Upper lobe of left lung (tissue), 6 donors: ENCODE results near the gene CSTF1. TPM values are rescaled to one million over a fixed set of nuclear protein-coding genes. Genes with fewer than 3 reads are reported as not detected.
A peak's percentile ranks its signal among the peaks of the same experiment; 100 is the strongest.
"Not testable (repeated sequence)": the region's sequence is repeated elsewhere in the genome, so short reads cannot be mapped to it uniquely, and the experiment has no call there.

ENCODE experiments used
- ATAC-seq, 2 donors: fragments of 200-7000 bp; cut with Tn5 transposase; one replicate each; pipeline ENCODE4 v1.9.1; 2022; ENCODE audit warnings: mild to moderate bottlenecking in 2 of 2, moderate library complexity in 2 of 2; ENCODE audit not compliant: low FRiP score in 2 of 2
- DNase-seq, 2 donors: peaks; one replicate each; pipeline ENCODE4 v3.0.0-alpha.2; 2019 to 2020
- H3K27ac ChIP-seq, 4 donors: fragments of 200-600 bp; sonication (generic); one replicate each; pipeline ENCODE4 v1.5.1; 2016 to 2019
- H3K27me3 ChIP-seq, 4 donors: fragments of 200-600 bp; sonication (generic); one replicate each; pipeline ENCODE4 v1.5.1; 2017 to 2019
- H3K36me3 ChIP-seq, 4 donors: fragments of 200-600 bp; sonication (generic); one replicate each; pipeline ENCODE4 v1.5.1; 2016 to 2019
- H3K4me1 ChIP-seq, 4 donors: fragments of 200-600 bp; sonication (generic); one replicate each; pipeline ENCODE4 v1.5.1; 2018 to 2019
- H3K4me3 ChIP-seq, 4 donors: fragments of 200-600 bp; sonication (generic); one replicate each; pipeline ENCODE4 v1.5.1; 2017 to 2019; ENCODE audit warnings: mild to moderate bottlenecking in 2 of 4, moderate library complexity in 1 of 4
- H3K9me3 ChIP-seq, 4 donors: fragments of 200-600 bp; sonication (generic); one replicate each; pipeline ENCODE4 v1.5.1; 2018 to 2019
- CTCF ChIP-seq, 6 experiments: fragments of 450-650 bp in 4 of 6; fragments of 200-600 bp in 2 of 6; sonication (generic) in 2 of 6; IDR thresholded peaks; one replicate each; pipeline ENCODE4 v1.5.1; 2016 to 2019; ENCODE audit warnings: antibody characterized with exemption in 6 of 6
- EP300 ChIP-seq, 4 donors: sonication (generic); formaldehyde crosslinking; IDR thresholded peaks; one replicate each; pipeline ENCODE4 v1.5.1; 2017; ENCODE audit warnings: antibody characterized with exemption in 4 of 4, control low read depth in 2 of 4
- POLR2A ChIP-seq, 4 donors: fragments of 450-650 bp; IDR thresholded peaks; one replicate each; pipeline ENCODE4 v1.5.1; 2016 to 2017; ENCODE audit warnings: antibody characterized with exemption in 4 of 4, mild to moderate bottlenecking in 2 of 4
- POLR2AphosphoS5 ChIP-seq, 2 donors: sonication (generic); formaldehyde crosslinking; IDR thresholded peaks; one replicate each; pipeline ENCODE4 v1.5.1; 2017; ENCODE audit warnings: antibody characterized with exemption in 2 of 2
- WGBS, 2 donors: methylation state at CpG; one replicate each; pipeline ENCODE4 v1.1.5; 2017 to 2018; 5-methylcytosine and 5-hydroxymethylcytosine counted together
- total RNA-seq, 6 donors: library from RNA; depleted of rRNA in 4 of 6; stranded (reverse); fragments of >200 nt in 4 of 6; gene quantifications; one replicate each; pipeline versions ENCODE4 v1.1.0 to v1.2.1, GENCODE V29; 2016 to 2021
- donor health status: DM: no; HTN: no; CAD: no; lungs with moderate emphysema.
- donor health status: DM: no; HTN: yes; CAD: no; lungs with severe emphysema.

Gene CSTF1
- total RNA-seq, 6 donors from 2014 or later: 3.3 to 30.5 (median 22.5) TPM

GRCh38 chr20:56406910-56407309, 14.5 kb downstream of the CSTF1 start:
- ATAC-seq (no peak), DNase-seq (no peak)
- Histone ChIP-seq H3K9me3 (no peaks in the 10 kb centered on the region), H3K27me3 (no peaks in the 10 kb centered on the region), H3K4me1 (peaks cover 10 to 23% (median 14%) of the 10 kb centered on the region in 4 donors), H3K36me3 (peaks cover 27 to 62% (median 34%) of the 10 kb centered on the region in 4 donors), H3K27ac (no peak overlapping the region), H3K4me3 (no peak overlapping the region)
- WGBS, 2 donors: 84 to 95% methylated on average over 3 of the region's 3 CpGs
- TF ChIP-seq CTCF (IDR thresholded peaks at IDR 0.05) (no peak), POLR2A (IDR thresholded peaks at IDR 0.05) (no peak), POLR2AphosphoS5 (IDR thresholded peaks at IDR 0.05) (no peak), EP300 (IDR thresholded peaks at IDR 0.05) (no peak)

DNA sequence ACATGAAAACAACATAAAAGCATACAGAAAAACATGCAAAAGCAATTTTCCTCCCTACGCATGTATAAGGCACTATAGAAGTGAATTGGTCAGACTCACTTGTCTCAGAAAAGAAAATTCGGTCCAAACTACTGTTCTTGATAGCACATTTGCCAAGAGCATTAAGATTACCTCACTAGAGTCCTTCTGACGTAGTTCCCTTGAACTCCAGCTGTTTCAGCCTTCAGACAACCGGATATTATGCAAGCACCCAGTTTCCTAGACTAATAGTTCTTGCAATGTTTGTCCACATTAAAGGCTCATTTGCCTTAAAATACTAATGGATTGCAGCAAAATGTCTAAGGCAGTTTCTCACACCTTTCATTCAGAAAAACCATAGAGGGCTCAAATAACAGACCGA, 17.1 kb downstream of the CSTF1 start:
- Histone ChIP-seq H3K9me3 (no peaks in the 10 kb centered on the region), H3K4me3 (no peak overlapping the region), H3K27ac (peak overlapping the region; percentile 54 to 89 (median 66)), H3K4me1 (peaks cover 10 to 23% (median 14%) of the 10 kb centered on the region in 4 donors), H3K36me3 (peaks cover 13 to 35% (median 20%) of the 10 kb centered on the region in 4 donors), H3K27me3 (no peaks in the 10 kb centered on the region)
- no peak for DNase-seq
- TF ChIP-seq POLR2A (IDR thresholded peaks at IDR 0.05): no peak
- peak in 1 of 2 donors; percentile 85 for TF ChIP-seq POLR2AphosphoS5 (IDR thresholded peaks at IDR 0.05)
- no peak for TF ChIP-seq CTCF (IDR thresholded peaks at IDR 0.05)
- TF ChIP-seq EP300 (IDR thresholded peaks at IDR 0.05): peak in 1 of 4 donors; percentile 61
- 66 to 72% methylated on average over 5 of the region's 5 CpGs for WGBS, 2 donors
- peak in 1 of 2 donors; percentile 63 for ATAC-seq

- no peaks in the 10 kb centered on the region for H3K27me3 ChIP-seq
- peaks cover 10 to 23% (median 14%) of the 10 kb centered on the region in 4 donors for H3K4me1 ChIP-seq
- DNase-seq (no peak), ATAC-seq (no peak)
- H3K9me3 ChIP-seq: no peaks in the 10 kb centered on the region
- WGBS, 2 donors: 86 to 93% methylated on average over 1 of the region's 1 CpG
- H3K27ac ChIP-seq: peak overlapping the region; percentile 54 to 89 (median 66)
- no peak overlapping the region for H3K4me3 ChIP-seq
- TF ChIP-seq CTCF (IDR thresholded peaks at IDR 0.05) (no peak), POLR2AphosphoS5 (IDR thresholded peaks at IDR 0.05) (no peak), EP300 (IDR thresholded peaks at IDR 0.05) (no peak)
- peaks cover 13 to 31% (median 18%) of the 10 kb centered on the region in 4 donors for H3K36me3 ChIP-seq
These were observed 17.5 kb downstream of the CSTF1 start for GRCh38 chr20:56409956-56410355.

DNA sequence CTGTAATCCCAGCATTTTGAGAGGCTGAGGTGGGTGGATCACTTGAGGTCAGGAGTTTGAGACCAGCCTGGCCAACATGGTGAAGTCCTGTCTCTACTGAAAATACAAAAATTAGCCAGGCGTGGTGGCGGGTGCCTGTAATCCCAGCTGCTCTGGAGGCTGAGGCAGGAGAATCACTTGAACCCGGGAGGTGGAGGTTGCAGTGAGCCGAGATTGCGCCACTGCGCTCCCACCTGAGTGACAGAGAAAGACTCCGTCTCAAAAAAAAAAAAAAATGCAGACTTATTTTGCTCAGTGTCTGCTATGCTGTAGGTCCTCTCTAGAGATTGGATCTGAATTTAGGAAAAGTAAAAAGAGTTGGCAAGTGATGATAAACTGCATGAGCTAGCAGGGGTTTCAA, 18.8 kb downstream of the CSTF1 start:
- DNase-seq, H3K27me3 ChIP-seq, H3K9me3 ChIP-seq, ATAC-seq: not testable (repeated sequence)
- peak overlapping the region in 2 of 4 donors; percentile 37 to 42 for H3K4me3 ChIP-seq
- H3K27ac ChIP-seq: peak overlapping the region; percentile 77 to 89 (median 86)
- peaks cover 10 to 23% (median 14%) of the 10 kb centered on the region in 4 donors for H3K4me1 ChIP-seq
- peaks cover 10 to 20% (median 15%) of the 10 kb centered on the region in 4 donors for H3K36me3 ChIP-seq
- WGBS, 2 donors: 87 to 92% methylated on average over 7 of the region's 7 CpGs

GRCh38 chr20:56411759-56412472, 19.5 kb downstream of the CSTF1 start, which contains the start of gene CASS4:
CASS4 (plus strand) TSS chr20:56412260; CDS start chr20:56412459, 199 bp downstream.
- WGBS, 2 donors: 42 to 51% methylated on average over 10 of the region's 10 CpGs
- Histone ChIP-seq H3K36me3 (peaks cover 9 to 14% (median 11%) of the 10 kb centered on the region in 4 donors), H3K9me3 (no peaks in the 10 kb centered on the region), H3K27ac (peak within 1 kb of the TSS; percentile 77 to 89 (median 86)), H3K4me1 (peaks cover 10 to 23% (median 14%) of the 10 kb centered on the region in 4 donors), H3K4me3 (peak within 1 kb of the TSS; percentile 6 to 42 (median 36)), H3K27me3 (no peaks in the 10 kb centered on the region)
- TF ChIP-seq EP300 (IDR thresholded peaks at IDR 0.05) (no peak), POLR2AphosphoS5 (IDR thresholded peaks at IDR 0.05) (peak in 1 of 2 donors; percentile 44), CTCF (IDR thresholded peaks at IDR 0.05) (peak in 1 of 6 experiments; percentile 22), POLR2A (IDR thresholded peaks at IDR 0.05) (peak in 1 of 4 donors; percentile 55)
- peak in 1 of 2 donors; percentile 57 for DNase-seq
- ATAC-seq: peak; percentile 84 to 87
